Middle frontal gyrus (tissue), 1 donor: ENCODE measurements around the gene CNTNAP5.

Experiments used
- DNase-seq: peaks from one replicate; pipeline ENCODE4 v3.0.0-alpha.2; 2015; ENCODE audit warnings: low spot score; ENCODE audit errors: extremely low spot score

Gene CNTNAP5

GRCh38 chr2:124542932-124543640 is 518.0 kb downstream of the CNTNAP5 start:
- DNase-seq = peak; percentile 23

GRCh38 chr2:124547700-124548099 is 522.6 kb downstream of the CNTNAP5 start:
- no peak for DNase-seq

- no peak for DNase-seq
Measured at GRCh38 chr2:124558277-124558905, 533.3 kb downstream of the CNTNAP5 start.

GRCh38 chr2:124559236-124559635 is 534.1 kb downstream of the CNTNAP5 start:
- no peak for DNase-seq

- no peak for DNase-seq
Measured at GRCh38 chr2:124560592-124561112, 535.6 kb downstream of the CNTNAP5 start.

GRCh38 chr2:124561486-124561885 is 536.4 kb downstream of the CNTNAP5 start:
- DNase-seq = no peak

- DNase-seq = no peak
Measured at GRCh38 chr2:124563426-124563825, 538.3 kb downstream of the CNTNAP5 start.

- DNase-seq = no peak
Measured at GRCh38 chr2:124566518-124566970, 541.5 kb downstream of the CNTNAP5 start.

- DNase-seq = no peak
Measured at GRCh38 chr2:124570872-124571271, 545.8 kb downstream of the CNTNAP5 start.

GRCh38 chr2:124571836-124572235 is 546.7 kb downstream of the CNTNAP5 start:
- no peak for DNase-seq

- DNase-seq = no peak
Measured at GRCh38 chr2:124572934-124573634, 548.0 kb downstream of the CNTNAP5 start.

- no peak for DNase-seq
Measured at GRCh38 chr2:124575497-124575896, 550.4 kb downstream of the CNTNAP5 start.

GRCh38 chr2:124580263-124580662 is 555.2 kb downstream of the CNTNAP5 start:
- no peak for DNase-seq

GRCh38 chr2:124582387-124582786 is 557.3 kb downstream of the CNTNAP5 start:
- DNase-seq = no peak

GRCh38 chr2:124584615-124585014 is 559.5 kb downstream of the CNTNAP5 start:
- no peak for DNase-seq

GRCh38 chr2:124585277-124585676 is 560.2 kb downstream of the CNTNAP5 start:
- no peak for DNase-seq

- no peak for DNase-seq
Measured at GRCh38 chr2:124586210-124586609, 561.1 kb downstream of the CNTNAP5 start.

- DNase-seq = no peak
Measured at GRCh38 chr2:124586835-124587234, 561.7 kb downstream of the CNTNAP5 start.

GRCh38 chr2:124589971-124590370 is 564.9 kb downstream of the CNTNAP5 start:
- no peak for DNase-seq

- DNase-seq = no peak
Measured at GRCh38 chr2:124602759-124603158, 577.7 kb downstream of the CNTNAP5 start.

- DNase-seq = no peak
Measured at GRCh38 chr2:124604940-124605339, 579.9 kb downstream of the CNTNAP5 start.

GRCh38 chr2:124607679-124608078 is 582.6 kb downstream of the CNTNAP5 start:
- no peak for DNase-seq
